DMS153 treated with DMSO at 0.1 percent for 48 hours (cell line): ENCODE results near the gene NCAPG2.
A peak's percentile ranks its signal among the peaks of the same experiment; 100 is the strongest.

Experiments
- DNase-seq: peaks from one replicate; lab custom pipeline; 2025; ENCODE audit not compliant: unreplicated experiment; lab: John Stamatoyannopoulos, UW

The NCAPG2 gene

GRCh38 chr7:158603773-158604755 is 100.5 kb downstream of the NCAPG2 start:
- DNase-seq = no peak

- no peak for DNase-seq
Measured at GRCh38 chr7:158602905-158603772, 101.5 kb downstream of the NCAPG2 start.

- no peak for DNase-seq
Measured at GRCh38 chr7:158602041-158602440, 102.6 kb downstream of the NCAPG2 start.

- no peak for DNase-seq
Measured at GRCh38 chr7:158601090-158601489, 103.5 kb downstream of the NCAPG2 start.

GRCh38 chr7:158596745-158597144 is 107.9 kb downstream of the NCAPG2 start:
- DNase-seq = no peak

- DNase-seq = no peak
Measured at GRCh38 chr7:158596309-158596708, 108.3 kb downstream of the NCAPG2 start.

- DNase-seq = no peak
Measured at GRCh38 chr7:158595068-158595467, 109.5 kb downstream of the NCAPG2 start.

- DNase-seq = no peak
Measured at GRCh38 chr7:158592541-158592940, 112.1 kb downstream of the NCAPG2 start.

- DNase-seq = no peak
Measured at GRCh38 chr7:158591944-158592343, 112.7 kb downstream of the NCAPG2 start.

GRCh38 chr7:158590181-158590530 is 114.4 kb downstream of the NCAPG2 start:
- DNase-seq = no peak

GRCh38 chr7:158589653-158590052 is 115.0 kb downstream of the NCAPG2 start:
- DNase-seq = no peak

- DNase-seq = no peak
Measured at GRCh38 chr7:158588878-158589442, 115.6 kb downstream of the NCAPG2 start.

GRCh38 chr7:158588085-158588877 is 116.3 kb downstream of the NCAPG2 start:
- DNase-seq = no peak

- DNase-seq = peak; percentile 21
Measured at GRCh38 chr7:158587162-158588084, 117.2 kb downstream of the NCAPG2 start, which contains the start of gene PTPRN2. PTPRN2 (minus strand) TSS chr7:158587823.

- no peak for DNase-seq
Measured at GRCh38 chr7:158586499-158587161, 118.0 kb downstream of the NCAPG2 start.

- DNase-seq = peak; percentile 20
Measured at GRCh38 chr7:158585721-158586498, 118.7 kb downstream of the NCAPG2 start.

- no peak for DNase-seq
Measured at GRCh38 chr7:158584407-158584806, 120.2 kb downstream of the NCAPG2 start.

- no peak for DNase-seq
Measured at GRCh38 chr7:158583810-158584209, 120.8 kb downstream of the NCAPG2 start.
